Lower lobe of right lung (tissue), 2 donors: ENCODE data around the gene SERPINB3. TPM values are rescaled to one million over a fixed set of nuclear protein-coding genes. Genes with fewer than 3 reads are reported as not detected.
"Not testable (repeated sequence)": the region's sequence is repeated elsewhere in the genome, so short reads cannot be mapped to it uniquely, and the experiment has no call there.

Experiments
- ATAC-seq, 2 donors: fragments of 200-7000 bp; cut with Tn5 transposase; one replicate each; pipeline ENCODE4 v1.9.1; 2020 to 2022; ENCODE audit warnings: mild to moderate bottlenecking in 2 of 2, moderate library complexity in 2 of 2
- DNase-seq: peaks from one replicate; pipeline ENCODE4 v3.0.0-alpha.2; 2020
- H3K27ac ChIP-seq: fragments of 200-600 bp; one replicate; pipeline ENCODE4 v1.8.0; 2022
- H3K27me3 ChIP-seq: fragments of 200-600 bp; one replicate; pipeline ENCODE4 v1.8.0; 2022; ENCODE audit warnings: low read depth
- H3K36me3 ChIP-seq: fragments of 200-600 bp; one replicate; pipeline ENCODE4 v1.8.0; 2022; ENCODE audit warnings: mild to moderate bottlenecking
- H3K4me1 ChIP-seq: fragments of 200-600 bp; one replicate; pipeline ENCODE4 v1.8.0; 2022
- H3K4me3 ChIP-seq: fragments of 200-600 bp; one replicate; pipeline ENCODE4 v1.8.0; 2022; ENCODE audit warnings: mild to moderate bottlenecking
- H3K9me3 ChIP-seq: fragments of 200-600 bp; one replicate; pipeline ENCODE4 v1.8.0; 2022
- intact Hi-C: fragments of 100-400 bp; cut with DNase I; formaldehyde crosslinking; loops from one replicate; pipeline ENCODE4 v1.11.0; 2022
- long read RNA-seq: library from polyadenylated mRNA; unstranded; transcript quantifications from one replicate; pipeline ENCODE4 v2.0.0, GENCODE V29; 2021
- total RNA-seq: library from RNA; stranded (reverse); fragmentation: NEBNext Ultra II Directional; extraction: Animal tissue kit (Norgen Biotek cat#: 25700); gene quantifications from one replicate; pipeline ENCODE4 v1.2.1, GENCODE V29; 2021
- TF ChIP-seq, protein P1 (sequence below): fragments of 200-600 bp; IDR thresholded peaks from one replicate; pipeline ENCODE4 v1.8.0; 2022; ENCODE audit warnings: antibody characterized with exemption, mild to moderate bottlenecking
- donor health status: DM: no; HTN: yes; CAD: no; lungs with severe emphysema.

The SERPINB3 gene
- not detected for total RNA-seq
- long read RNA-seq = 0 reads

- H3K27ac ChIP-seq, DNase-seq, intact Hi-C loops, H3K36me3 ChIP-seq, H3K27me3 ChIP-seq, H3K4me1 ChIP-seq, H3K9me3 ChIP-seq, ATAC-seq, H3K4me3 ChIP-seq: not testable (repeated sequence)
Observed at GRCh38 chr18:63661750-63662149, at the start of gene SERPINB3. TSS of gene SERPINB3 (minus strand) at chr18:63661893. CDS start at chr18:63661216, 677 bp downstream.

DNA sequence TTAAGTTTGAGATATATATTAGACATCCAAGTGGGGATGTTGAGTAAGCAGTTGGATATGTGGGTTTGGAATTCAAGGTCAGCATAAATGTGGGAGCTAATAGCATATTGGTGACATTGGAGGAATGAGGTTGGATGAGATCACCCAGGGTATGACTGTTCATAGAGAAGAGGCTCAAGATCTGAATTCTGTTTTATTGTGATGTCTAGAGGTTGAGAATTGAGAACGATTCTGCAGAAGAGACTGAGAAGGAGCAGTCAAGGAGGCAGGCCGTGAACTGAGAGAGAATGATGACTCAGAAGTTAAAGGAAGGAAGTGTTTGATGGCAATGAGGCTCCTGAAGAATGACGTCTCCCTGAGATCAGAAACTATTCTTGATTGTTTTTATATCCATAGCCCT lies 47.0 kb upstream of the SERPINB3 start:
- no peak overlapping the region for H3K4me3 ChIP-seq
- H3K36me3 ChIP-seq = no peaks in the 10 kb centered on the region
- H3K9me3 ChIP-seq = no peaks in the 10 kb centered on the region
- ATAC-seq (no peak), DNase-seq (no peak)
- intact Hi-C loops = no loop called here
- no peaks in the 10 kb centered on the region for H3K4me1 ChIP-seq
- H3K27me3 ChIP-seq = no peaks in the 10 kb centered on the region
- no peak overlapping the region for H3K27ac ChIP-seq
- TF ChIP-seq, protein P1, sequence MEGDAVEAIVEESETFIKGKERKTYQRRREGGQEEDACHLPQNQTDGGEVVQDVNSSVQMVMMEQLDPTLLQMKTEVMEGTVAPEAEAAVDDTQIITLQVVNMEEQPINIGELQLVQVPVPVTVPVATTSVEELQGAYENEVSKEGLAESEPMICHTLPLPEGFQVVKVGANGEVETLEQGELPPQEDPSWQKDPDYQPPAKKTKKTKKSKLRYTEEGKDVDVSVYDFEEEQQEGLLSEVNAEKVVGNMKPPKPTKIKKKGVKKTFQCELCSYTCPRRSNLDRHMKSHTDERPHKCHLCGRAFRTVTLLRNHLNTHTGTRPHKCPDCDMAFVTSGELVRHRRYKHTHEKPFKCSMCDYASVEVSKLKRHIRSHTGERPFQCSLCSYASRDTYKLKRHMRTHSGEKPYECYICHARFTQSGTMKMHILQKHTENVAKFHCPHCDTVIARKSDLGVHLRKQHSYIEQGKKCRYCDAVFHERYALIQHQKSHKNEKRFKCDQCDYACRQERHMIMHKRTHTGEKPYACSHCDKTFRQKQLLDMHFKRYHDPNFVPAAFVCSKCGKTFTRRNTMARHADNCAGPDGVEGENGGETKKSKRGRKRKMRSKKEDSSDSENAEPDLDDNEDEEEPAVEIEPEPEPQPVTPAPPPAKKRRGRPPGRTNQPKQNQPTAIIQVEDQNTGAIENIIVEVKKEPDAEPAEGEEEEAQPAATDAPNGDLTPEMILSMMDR = no peak

DNA sequence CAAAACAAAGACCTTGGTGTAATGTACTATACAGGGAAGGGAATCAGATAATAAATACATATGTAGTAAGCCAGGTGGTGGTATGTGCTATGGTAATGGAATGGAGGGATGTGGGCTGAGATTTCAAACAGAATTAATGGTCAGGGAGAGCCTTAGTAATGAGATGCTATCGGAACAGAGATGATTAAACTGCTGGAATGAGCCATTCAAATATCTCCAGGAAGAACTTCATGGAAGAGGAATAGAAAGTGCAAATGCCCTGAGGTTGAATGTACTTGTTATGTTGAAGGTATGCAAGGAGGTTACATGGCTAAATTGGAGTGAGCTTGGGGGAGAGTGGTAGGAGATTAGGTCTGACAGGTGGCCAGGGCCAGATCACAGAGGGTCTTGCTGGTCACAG lies 46.1 kb upstream of the SERPINB3 start:
- Histone ChIP-seq H3K4me3 (no peak overlapping the region), H3K36me3 (no peaks in the 10 kb centered on the region), H3K27ac (no peak overlapping the region), H3K4me1 (no peaks in the 10 kb centered on the region), H3K27me3 (no peaks in the 10 kb centered on the region), H3K9me3 (no peaks in the 10 kb centered on the region)
- DNase-seq = no peak
- no peak for ATAC-seq
- intact Hi-C loops = no loop called here
- TF ChIP-seq, protein P1 = no peak

GRCh38 chr18:63705401-63705800 lies 43.7 kb upstream of the SERPINB3 start:
- Histone ChIP-seq H3K27me3 (no peaks in the 10 kb centered on the region), H3K36me3 (no peaks in the 10 kb centered on the region), H3K27ac (no peak overlapping the region), H3K9me3 (no peaks in the 10 kb centered on the region), H3K4me3 (no peak overlapping the region), H3K4me1 (no peaks in the 10 kb centered on the region)
- intact Hi-C loops = no loop called here
- TF ChIP-seq, protein P1 = no peak
- DNase-seq = no peak
- no peak for ATAC-seq

DNA sequence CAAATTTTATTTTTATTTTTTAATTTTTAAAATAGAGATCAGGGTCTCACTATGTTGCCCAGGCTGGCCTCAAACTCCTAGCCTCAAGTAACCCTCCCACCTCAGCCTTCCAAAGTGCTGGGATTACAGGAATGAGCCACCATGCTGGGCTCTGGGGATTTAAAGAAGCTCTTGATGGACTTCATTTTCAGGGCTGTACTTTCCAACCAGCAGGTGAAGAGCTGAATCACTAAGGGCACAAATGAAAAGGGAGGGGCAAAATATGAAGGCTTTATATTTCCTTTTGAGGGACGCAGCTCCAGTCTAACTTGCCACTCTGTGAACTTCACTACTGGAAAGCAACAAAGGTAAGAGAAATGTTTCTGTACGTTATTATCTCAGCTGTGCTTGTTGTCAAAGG lies 41.0 kb upstream of the SERPINB3 start, which contains the start of gene SERPINB11:
SERPINB11 (plus strand) TSS at position 301 of the 400 bp plus-strand sequence. CDS start 7,234 bp downstream, outside the sequence.
- Histone ChIP-seq H3K9me3 (no peaks in the 10 kb centered on the region), H3K36me3 (no peaks in the 10 kb centered on the region), H3K27me3 (no peaks in the 10 kb centered on the region), H3K4me1 (no peaks in the 10 kb centered on the region), H3K4me3 (no peak within 1 kb of the TSS), H3K27ac (no peak within 1 kb of the TSS)
- TF ChIP-seq, protein P1 = no peak
- intact Hi-C loops = no loop called here
- ATAC-seq = no peak
- no peak for DNase-seq

GRCh38 chr18:63701952-63702351 lies 40.3 kb upstream of the SERPINB3 start:
- intact Hi-C loops = no loop called here
- no peaks in the 10 kb centered on the region for H3K4me1 ChIP-seq
- H3K36me3 ChIP-seq = no peaks in the 10 kb centered on the region
- no peak for ATAC-seq
- no peak overlapping the region for H3K4me3 ChIP-seq
- no peaks in the 10 kb centered on the region for H3K9me3 ChIP-seq
- H3K27ac ChIP-seq = no peak overlapping the region
- TF ChIP-seq, protein P1 = no peak
- H3K27me3 ChIP-seq = no peaks in the 10 kb centered on the region
- no peak for DNase-seq
